ENCODE data around the gene TMEM200B. TPM values are rescaled to one million over a fixed set of nuclear protein-coding genes. Genes with fewer than 3 reads are reported as not detected.
"Not testable (repeated sequence)": the region's sequence is repeated elsewhere in the genome, so short reads cannot be mapped to it uniquely, and the experiment has no call there.

Gene TMEM200B
- total RNA-seq = 16.4 TPM

- no peak for DNase-seq (ENCODE audit: low spot score)
Observed at GRCh38 chr1:29123887-29124365, at the start of gene TMEM200B. TMEM200B (minus strand) TSS chr1:29123903; CDS start chr1:29121828, 2,075 bp downstream.

- no peak for DNase-seq (ENCODE audit: low spot score)
Observed at GRCh38 chr1:29172415-29172939, 48.8 kb upstream of the TMEM200B start.

GRCh38 chr1:29171521-29171920 lies 47.8 kb upstream of the TMEM200B start:
- no peak for DNase-seq (ENCODE audit: low spot score)

- DNase-seq (ENCODE audit: low spot score) = no peak
Observed at GRCh38 chr1:29171089-29171488, 47.4 kb upstream of the TMEM200B start.

GRCh38 chr1:29169976-29170375 lies 46.3 kb upstream of the TMEM200B start:
- no peak for DNase-seq (ENCODE audit: low spot score)

GRCh38 chr1:29167904-29168303 lies 44.2 kb upstream of the TMEM200B start:
- no peak for DNase-seq (ENCODE audit: low spot score)

- DNase-seq (ENCODE audit: low spot score) = no peak
Observed at GRCh38 chr1:29166291-29166878, 42.7 kb upstream of the TMEM200B start.

GRCh38 chr1:29164588-29164987 lies 40.9 kb upstream of the TMEM200B start:
- DNase-seq (ENCODE audit: low spot score) = no peak

- DNase-seq (ENCODE audit: low spot score) = no peak
Observed at GRCh38 chr1:29162476-29163138, 38.9 kb upstream of the TMEM200B start.

- DNase-seq (ENCODE audit: low spot score) = no peak
Observed at GRCh38 chr1:29162025-29162424, 38.3 kb upstream of the TMEM200B start.

- DNase-seq (ENCODE audit: low spot score) = no peak
Observed at GRCh38 chr1:29159773-29160172, 36.1 kb upstream of the TMEM200B start.

- DNase-seq (ENCODE audit: low spot score) = no peak
Observed at GRCh38 chr1:29157269-29157601, 33.5 kb upstream of the TMEM200B start.

GRCh38 chr1:29156543-29157268 lies 33.0 kb upstream of the TMEM200B start:
- DNase-seq (ENCODE audit: low spot score) = no peak

GRCh38 chr1:29152046-29152805 lies 28.5 kb upstream of the TMEM200B start:
- DNase-seq (ENCODE audit: low spot score) = no peak

GRCh38 chr1:29150346-29150745 lies 26.6 kb upstream of the TMEM200B start:
- DNase-seq (ENCODE audit: low spot score) = not testable (repeated sequence)

GRCh38 chr1:29148656-29149491 lies 25.2 kb upstream of the TMEM200B start:
- DNase-seq (ENCODE audit: low spot score) = no peak

- DNase-seq (ENCODE audit: low spot score) = no peak
Observed at GRCh38 chr1:29145739-29146437, 22.2 kb upstream of the TMEM200B start.

- no peak for DNase-seq (ENCODE audit: low spot score)
Observed at GRCh38 chr1:29144178-29144577, 20.5 kb upstream of the TMEM200B start.

- no peak for DNase-seq (ENCODE audit: low spot score)
Observed at GRCh38 chr1:29142714-29143113, 19.0 kb upstream of the TMEM200B start.

- no peak for DNase-seq (ENCODE audit: low spot score)
Observed at GRCh38 chr1:29136391-29136915, 12.8 kb upstream of the TMEM200B start.

Data from ureter (tissue), 1 donor.